Measurements from ENCODE around the gene TAS2R39.

GRCh38 chr7:143227806-143228205, 44.6 kb downstream of the TAS2R39 start:
- no peak for TF ChIP-seq CTCF (IDR thresholded peaks at IDR 0.05; ENCODE audit: low read depth, low read length)
- no peak for TF ChIP-seq POLR2A (IDR thresholded peaks at IDR 0.05; ENCODE audit: extremely low read depth, insufficient read length)

Data from NB4 (cell line).